ENCODE results near the gene APC. TPM values are rescaled to one million over a fixed set of nuclear protein-coding genes. Genes with fewer than 3 reads are reported as not detected.
"Not testable (repeated sequence)": the region's sequence is repeated elsewhere in the genome, so short reads cannot be mapped to it uniquely, and the experiment has no call there.

The APC gene
- total RNA-seq, 4 donors from 2014 or later, result 70.4 to 91.9 (median 83.1) TPM

GRCh38 chr5:112848116-112848811 lies 110.6 kb downstream of the APC start:
- TF ChIP-seq EP300 (IDR thresholded peaks at IDR 0.05) (no peak), POLR2A (IDR thresholded peaks at IDR 0.05) (no peak), CTCF (IDR thresholded peaks at IDR 0.05) (peak; percentile 41 to 57 (median 53))
- Histone ChIP-seq H3K27ac (peak overlapping the region in 1 of 4 donors; percentile 43), H3K36me3 (no peaks in the 10 kb centered on the region), H3K9me3 (no peaks in the 10 kb centered on the region), H3K4me1 (peaks cover 0 to 7% (median 0%) of the 10 kb centered on the region in 4 donors), H3K4me3 (no peak overlapping the region), H3K27me3 (no peaks in the 10 kb centered on the region)
- 43 to 50% methylated on average over 8 of the region's 8 CpGs for WGBS, 2 donors
- DNase-seq (ENCODE audit: low spot score in 2 of 2), result peak in 1 of 2 donors; percentile 15

- no peak overlapping the region for H3K27ac ChIP-seq
- TF ChIP-seq CTCF (IDR thresholded peaks at IDR 0.05), result no peak
- no peak for TF ChIP-seq POLR2A (IDR thresholded peaks at IDR 0.05)
- TF ChIP-seq EP300 (IDR thresholded peaks at IDR 0.05), result no peak
- DNase-seq (ENCODE audit: low spot score in 2 of 2), result no peak
- no peaks in the 10 kb centered on the region for H3K36me3 ChIP-seq
- H3K27me3 ChIP-seq, result no peaks in the 10 kb centered on the region
- H3K4me1 ChIP-seq, result peaks cover 0 to 7% (median 0%) of the 10 kb centered on the region in 4 donors
- no peaks in the 10 kb centered on the region for H3K9me3 ChIP-seq
- no peak overlapping the region for H3K4me3 ChIP-seq
- 69 to 70% methylated on average over 2 of the region's 2 CpGs for WGBS, 2 donors
Measured at GRCh38 chr5:112849912-112850311, 112.2 kb downstream of the APC start.

GRCh38 chr5:112854651-112855050 lies 117.0 kb downstream of the APC start:
- DNase-seq (ENCODE audit: low spot score in 2 of 2), result no peak
- no peak for TF ChIP-seq CTCF (IDR thresholded peaks at IDR 0.05)
- no peak for TF ChIP-seq EP300 (IDR thresholded peaks at IDR 0.05)
- no peak for TF ChIP-seq POLR2A (IDR thresholded peaks at IDR 0.05)
- 58 to 63% methylated on average over 1 of the region's 1 CpG for WGBS, 2 donors

GRCh38 chr5:112857866-112858265 lies 120.2 kb downstream of the APC start:
- Histone ChIP-seq H3K27ac (no peak overlapping the region), H3K36me3 (no peaks in the 10 kb centered on the region), H3K27me3 (no peaks in the 10 kb centered on the region), H3K4me1 (peaks cover 0 to 20% (median 11%) of the 10 kb centered on the region in 4 donors), H3K4me3 (no peak overlapping the region), H3K9me3 (no peaks in the 10 kb centered on the region)
- no peak for TF ChIP-seq EP300 (IDR thresholded peaks at IDR 0.05)
- no peak for TF ChIP-seq CTCF (IDR thresholded peaks at IDR 0.05)
- no peak for TF ChIP-seq POLR2A (IDR thresholded peaks at IDR 0.05)
- no peak for DNase-seq (ENCODE audit: low spot score in 2 of 2)

More at GRCh38 chr5:112854651-112855050, 117.0 kb downstream of the APC start:
- no peak overlapping the region for H3K27ac ChIP-seq
- no peaks in the 10 kb centered on the region for H3K4me1 ChIP-seq
- no peaks in the 10 kb centered on the region for H3K9me3 ChIP-seq
- no peaks in the 10 kb centered on the region for H3K27me3 ChIP-seq
- H3K36me3 ChIP-seq, result no peaks in the 10 kb centered on the region
- H3K4me3 ChIP-seq, result no peak overlapping the region

GRCh38 chr5:112860571-112860928 lies 122.9 kb downstream of the APC start:
- Histone ChIP-seq H3K4me3 (peak overlapping the region; percentile 73 to 94 (median 82)), H3K4me1 (peaks cover 0 to 34% (median 13%) of the 10 kb centered on the region in 4 donors), H3K27ac (peak overlapping the region; percentile 43 to 88 (median 78)), H3K36me3 (peaks cover 0 to 23% (median 0%) of the 10 kb centered on the region in 3 donors)
- DNase-seq (ENCODE audit: low spot score in 2 of 2); H3K27me3 ChIP-seq; H3K9me3 ChIP-seq: not testable (repeated sequence)
- 79 to 83% methylated on average over 11 of the region's 11 CpGs for WGBS, 2 donors
